Lower lobe of right lung (tissue), 2 donors: ENCODE results near the gene TTC28. TPM values are rescaled to one million over a fixed set of nuclear protein-coding genes. Genes with fewer than 3 reads are reported as not detected.

ENCODE experiments used
- ATAC-seq, 2 donors: fragments of 200-7000 bp; cut with Tn5 transposase; one replicate each; pipeline ENCODE4 v1.9.1; 2020 to 2022; ENCODE audit warnings: mild to moderate bottlenecking in 2 of 2, moderate library complexity in 2 of 2
- DNase-seq: peaks from one replicate; pipeline ENCODE4 v3.0.0-alpha.2; 2020
- H3K27ac ChIP-seq: fragments of 200-600 bp; one replicate; pipeline ENCODE4 v1.8.0; 2022
- H3K27me3 ChIP-seq: fragments of 200-600 bp; one replicate; pipeline ENCODE4 v1.8.0; 2022; ENCODE audit warnings: low read depth
- H3K36me3 ChIP-seq: fragments of 200-600 bp; one replicate; pipeline ENCODE4 v1.8.0; 2022; ENCODE audit warnings: mild to moderate bottlenecking
- H3K4me1 ChIP-seq: fragments of 200-600 bp; one replicate; pipeline ENCODE4 v1.8.0; 2022
- H3K4me3 ChIP-seq: fragments of 200-600 bp; one replicate; pipeline ENCODE4 v1.8.0; 2022; ENCODE audit warnings: mild to moderate bottlenecking
- H3K9me3 ChIP-seq: fragments of 200-600 bp; one replicate; pipeline ENCODE4 v1.8.0; 2022
- CTCF ChIP-seq: fragments of 200-600 bp; IDR thresholded peaks from one replicate; pipeline ENCODE4 v1.8.0; 2022; ENCODE audit warnings: antibody characterized with exemption, mild to moderate bottlenecking
- intact Hi-C: fragments of 100-400 bp; cut with DNase I; formaldehyde crosslinking; loops from one replicate; pipeline ENCODE4 v1.11.0; 2022
- total RNA-seq: library from RNA; stranded (reverse); fragmentation: NEBNext Ultra II Directional; extraction: Animal tissue kit (Norgen Biotek cat#: 25700); gene quantifications from one replicate; pipeline ENCODE4 v1.2.1, GENCODE V29; 2021
- donor health status: DM: no; HTN: yes; CAD: no; lungs with severe emphysema.

Gene TTC28
- total RNA-seq, 1 donor from 2014 or later, result 39.6 TPM

- Histone ChIP-seq H3K9me3 (no peaks in the 10 kb centered on the region), H3K27ac (no peak overlapping the region), H3K4me3 (no peak overlapping the region), H3K36me3 (no peaks in the 10 kb centered on the region), H3K4me1 (peaks cover 33% of the 10 kb centered on the region), H3K27me3 (no peaks in the 10 kb centered on the region)
- DNase-seq (no peak), ATAC-seq (no peak)
- intact Hi-C loops, result no loop called here
- no peak for TF ChIP-seq CTCF
Measured at GRCh38 chr22:28414913-28415312, 264.7 kb downstream of the TTC28 start.

DNA sequence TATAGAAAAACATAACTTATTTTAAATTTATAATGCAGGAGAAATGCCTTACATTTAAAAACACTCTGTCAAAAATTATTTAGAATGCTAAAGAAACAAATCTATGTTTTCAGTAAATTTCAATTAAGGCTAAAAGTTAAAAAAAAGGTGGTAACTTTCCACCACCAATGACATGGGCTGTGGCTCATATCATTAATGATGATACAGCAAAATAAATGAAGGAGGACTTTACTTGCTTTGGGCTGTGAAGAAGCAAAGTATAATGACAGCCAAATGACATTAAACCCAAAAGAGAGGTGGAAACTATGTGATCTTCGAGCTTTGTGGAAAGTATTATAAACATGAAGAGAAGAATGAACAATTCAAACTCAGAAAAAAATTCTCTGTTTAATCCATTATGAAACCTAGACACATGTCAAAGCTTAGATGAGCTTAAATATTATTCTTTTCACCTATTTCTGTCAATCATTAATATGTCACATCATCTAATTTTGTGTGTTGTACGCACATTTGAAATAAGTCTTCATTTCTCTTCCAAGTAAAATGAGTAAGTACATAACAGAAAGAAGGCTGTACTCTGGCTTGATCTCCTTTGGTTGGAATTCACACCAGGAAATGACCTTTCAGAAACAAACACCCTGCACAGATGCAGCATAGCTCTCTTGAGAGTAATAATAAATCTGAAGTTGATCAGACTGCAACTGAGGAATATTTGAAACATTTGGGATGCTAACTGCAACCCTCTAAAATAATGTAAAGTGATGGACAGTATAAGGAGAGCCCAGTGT lies 265.8 kb downstream of the TTC28 start:
- H3K4me3 ChIP-seq, result no peak overlapping the region
- intact Hi-C loops, result no loop called here
- H3K27ac ChIP-seq, result no peak overlapping the region
- H3K36me3 ChIP-seq, result no peaks in the 10 kb centered on the region
- ATAC-seq (no peak), DNase-seq (no peak)
- no peak for TF ChIP-seq CTCF
- H3K9me3 ChIP-seq, result no peaks in the 10 kb centered on the region
- no peaks in the 10 kb centered on the region for H3K27me3 ChIP-seq
- peaks cover 29% of the 10 kb centered on the region for H3K4me1 ChIP-seq

GRCh38 chr22:28412109-28412508 lies 267.5 kb downstream of the TTC28 start:
- H3K4me3 ChIP-seq, result no peak overlapping the region
- no peaks in the 10 kb centered on the region for H3K9me3 ChIP-seq
- DNase-seq (no peak), ATAC-seq (no peak)
- no peaks in the 10 kb centered on the region for H3K36me3 ChIP-seq
- no peaks in the 10 kb centered on the region for H3K27me3 ChIP-seq
- H3K4me1 ChIP-seq, result peaks cover 22% of the 10 kb centered on the region
- no peak overlapping the region for H3K27ac ChIP-seq
- no peak for TF ChIP-seq CTCF
- intact Hi-C loops, result no loop called here

GRCh38 chr22:28411125-28411524 lies 268.5 kb downstream of the TTC28 start:
- Histone ChIP-seq H3K27ac (no peak overlapping the region), H3K4me1 (peaks cover 22% of the 10 kb centered on the region), H3K27me3 (no peaks in the 10 kb centered on the region), H3K9me3 (no peaks in the 10 kb centered on the region), H3K36me3 (no peaks in the 10 kb centered on the region), H3K4me3 (no peak overlapping the region)
- DNase-seq (no peak), ATAC-seq (no peak)
- no peak for TF ChIP-seq CTCF
- intact Hi-C loops, result no loop called here

- no peak for TF ChIP-seq CTCF
- Histone ChIP-seq H3K4me1 (peaks cover 22% of the 10 kb centered on the region), H3K27me3 (no peaks in the 10 kb centered on the region), H3K27ac (no peak overlapping the region), H3K4me3 (no peak overlapping the region), H3K36me3 (no peaks in the 10 kb centered on the region), H3K9me3 (no peaks in the 10 kb centered on the region)
- peak in 1 of 2 donors; percentile 45 for ATAC-seq
- DNase-seq, result no peak
- intact Hi-C loops, result no loop called here
Measured at GRCh38 chr22:28410050-28410816, 269.4 kb downstream of the TTC28 start.
